ENCODE measurements around the gene RAB40A.
"Not testable (repeated sequence)": the region's sequence is repeated elsewhere in the genome, so short reads cannot be mapped to it uniquely, and the experiment has no call there.

RAB40A gene

DNA sequence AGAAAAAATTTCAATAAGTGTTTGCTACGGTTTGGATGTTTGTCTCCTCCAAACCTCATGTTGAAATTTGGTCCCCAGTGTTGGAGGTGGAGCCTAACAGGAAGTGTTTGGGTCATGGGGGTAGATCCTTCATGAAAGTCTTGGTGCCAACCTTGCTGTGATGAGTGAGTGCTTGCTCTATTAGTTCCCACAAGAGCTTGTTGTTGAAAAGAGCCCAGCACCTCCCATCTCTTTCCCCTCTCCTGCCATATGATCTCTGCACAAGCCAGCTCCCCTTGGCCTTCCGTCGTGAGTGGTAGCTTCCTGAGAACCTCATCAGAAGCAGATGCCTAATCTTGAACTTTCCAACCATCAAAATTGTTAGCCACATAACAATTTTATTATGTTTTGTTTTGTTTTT is 10.3 kb upstream of the RAB40A start:
- DNase-seq (ENCODE audit: extremely low spot score, insufficient read length, low read depth) (no peak), FAIRE-seq (no peak)

DNA sequence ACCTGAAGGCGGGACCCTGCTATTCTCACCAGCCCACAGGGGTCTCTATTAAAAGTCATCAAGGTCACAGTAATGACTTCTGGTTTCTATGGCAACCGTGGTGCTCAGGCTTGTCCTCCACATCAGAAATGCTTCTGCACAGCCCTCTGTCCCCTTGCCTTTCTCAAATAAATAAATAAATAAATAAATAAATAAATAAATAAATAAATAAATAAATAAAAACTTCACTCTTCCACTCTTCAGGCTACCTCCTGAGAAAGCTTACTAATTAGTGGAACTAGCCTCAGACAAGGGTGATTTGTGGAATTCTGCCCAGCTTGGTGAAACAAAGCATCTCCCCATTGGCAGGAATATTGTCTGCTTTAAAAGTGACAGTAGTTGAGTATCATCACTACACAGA is 5.5 kb upstream of the RAB40A start:
- FAIRE-seq (no peak), DNase-seq (ENCODE audit: extremely low spot score, insufficient read length, low read depth) (no peak)

DNA sequence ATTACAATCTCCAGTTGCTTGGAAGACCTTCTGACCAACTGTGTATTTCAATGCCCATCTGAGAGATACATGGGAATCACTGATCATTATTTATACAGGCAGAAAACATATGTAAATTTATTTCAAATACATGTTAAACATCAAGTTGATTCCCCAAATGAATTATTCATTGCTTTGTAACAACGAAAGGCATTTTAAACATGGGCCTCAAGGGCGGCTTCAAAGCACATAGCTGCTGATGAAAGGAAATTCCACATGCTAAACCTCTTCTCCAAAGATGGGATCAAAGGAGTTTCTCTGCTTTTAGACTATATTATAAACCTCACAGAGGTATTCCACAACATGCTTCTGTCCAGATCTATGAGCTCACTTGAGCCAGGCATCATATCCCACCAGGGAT is 4.3 kb upstream of the RAB40A start:
- FAIRE-seq = no peak

DNA sequence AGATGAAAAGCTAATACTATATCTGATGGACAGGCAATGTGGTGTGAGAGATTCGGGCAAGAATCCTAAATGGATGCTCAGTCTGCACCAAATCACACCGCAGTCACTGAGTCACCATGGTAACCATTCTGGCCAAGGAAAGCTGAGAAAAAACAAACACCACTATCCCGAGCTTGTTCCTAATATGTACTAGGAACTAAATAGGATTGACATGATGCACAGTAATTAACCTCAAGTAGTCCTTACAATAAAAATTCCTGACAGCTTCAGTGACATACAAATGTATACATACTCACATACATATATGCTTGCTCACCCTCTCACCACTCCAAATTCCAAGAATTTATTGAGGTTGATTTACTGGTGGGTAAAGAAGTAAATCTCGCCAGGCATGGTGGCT is 1.1 kb upstream of the RAB40A start:
- no peak for FAIRE-seq
- no peak for DNase-seq (ENCODE audit: extremely low spot score, insufficient read length, low read depth)

More for the DNA sequence above, 4.3 kb upstream of the RAB40A start:
- DNase-seq (ENCODE audit: extremely low spot score, insufficient read length, low read depth) = no peak

DNA sequence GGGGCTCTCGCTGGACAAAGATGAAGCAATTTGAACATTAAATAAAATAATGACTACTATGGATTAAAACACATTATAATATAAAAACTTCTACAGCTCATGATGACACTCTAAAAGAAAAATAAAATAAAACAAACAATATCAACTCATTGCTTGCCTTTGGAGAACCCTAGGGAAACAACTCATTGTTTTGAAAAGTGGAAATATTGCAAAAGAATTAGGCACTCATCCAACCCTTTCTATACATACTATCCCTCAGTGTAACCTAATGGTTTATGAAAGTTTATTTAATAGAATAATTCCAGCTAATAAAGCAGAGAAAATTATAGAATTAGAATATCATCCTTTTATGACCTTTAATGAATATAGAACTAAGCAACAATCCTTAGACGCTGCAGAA is 718 bp downstream of the RAB40A start:
- FAIRE-seq (no peak), DNase-seq (ENCODE audit: extremely low spot score, insufficient read length, low read depth) (no peak)

DNA sequence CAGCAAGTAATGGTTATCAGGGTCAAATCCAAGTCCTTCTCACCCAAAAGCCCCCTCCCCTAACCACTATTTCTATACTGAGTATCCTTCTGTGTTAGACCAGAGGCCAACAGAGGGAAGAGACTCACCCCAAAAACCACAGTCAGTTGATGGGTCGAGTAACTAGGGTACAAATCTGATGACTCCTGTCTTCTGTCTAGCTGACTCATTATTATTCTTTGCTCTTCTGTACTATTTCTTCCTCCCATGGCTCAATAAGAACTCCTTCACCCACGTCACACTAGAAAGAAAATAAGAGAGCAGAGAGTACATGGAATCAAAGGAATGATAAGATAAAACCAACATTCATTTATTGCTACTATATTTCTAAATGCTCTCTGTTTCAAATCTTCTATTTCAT is 2.0 kb downstream of the RAB40A start:
- DNase-seq (ENCODE audit: extremely low spot score, insufficient read length, low read depth) (no peak), FAIRE-seq (no peak)

DNA sequence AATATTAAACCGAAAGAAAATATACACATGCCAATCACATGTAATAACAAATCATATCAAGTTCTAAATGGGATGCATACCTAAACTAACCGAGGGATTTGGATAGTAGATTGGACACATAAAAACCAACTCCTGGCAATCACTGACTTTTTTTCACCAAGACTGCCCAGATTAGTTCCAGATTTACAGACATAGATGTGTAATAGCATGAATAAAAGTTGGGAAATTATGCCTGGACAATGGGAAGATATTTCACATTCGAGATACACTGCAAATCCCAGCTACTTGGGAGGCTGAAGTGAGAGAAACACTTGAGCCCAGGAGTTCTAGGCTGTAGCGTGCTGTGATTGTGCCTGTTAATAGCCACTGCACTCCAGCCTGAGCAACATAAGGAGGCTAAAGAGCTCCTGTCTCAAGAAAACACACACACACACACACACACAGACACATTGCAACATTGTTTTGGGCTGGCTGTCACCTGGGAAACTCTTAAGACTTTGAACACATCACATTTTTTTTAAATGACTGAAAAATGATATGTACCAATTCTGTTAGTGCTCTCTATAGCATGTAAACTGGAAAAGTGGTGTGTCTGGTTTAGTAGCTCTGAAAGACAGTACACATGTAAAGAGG is 5.7 kb downstream of the RAB40A start:
- no peak for FAIRE-seq
- DNase-seq (ENCODE audit: extremely low spot score, insufficient read length, low read depth) = no peak

DNA sequence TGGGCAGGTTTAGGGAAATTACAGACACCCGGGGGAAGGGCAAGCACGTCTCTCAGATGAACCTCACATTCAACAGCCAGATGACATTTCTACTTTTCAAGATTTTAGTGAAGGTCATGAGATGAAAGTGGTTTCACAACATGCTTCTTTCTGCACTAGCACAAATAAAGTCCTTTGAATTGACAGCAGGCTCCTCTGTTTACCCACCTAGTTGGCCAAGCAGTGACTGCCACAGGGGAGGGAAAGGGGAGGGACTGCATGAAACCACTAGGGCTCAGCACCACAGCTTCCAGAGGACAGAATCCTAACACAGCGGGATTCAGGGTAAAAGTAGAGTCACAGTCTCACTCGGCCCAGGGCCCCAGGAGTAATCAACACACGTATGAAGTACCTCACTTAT is 6.2 kb downstream of the RAB40A start:
- FAIRE-seq = no peak
- DNase-seq (ENCODE audit: extremely low spot score, insufficient read length, low read depth) = no peak

DNA sequence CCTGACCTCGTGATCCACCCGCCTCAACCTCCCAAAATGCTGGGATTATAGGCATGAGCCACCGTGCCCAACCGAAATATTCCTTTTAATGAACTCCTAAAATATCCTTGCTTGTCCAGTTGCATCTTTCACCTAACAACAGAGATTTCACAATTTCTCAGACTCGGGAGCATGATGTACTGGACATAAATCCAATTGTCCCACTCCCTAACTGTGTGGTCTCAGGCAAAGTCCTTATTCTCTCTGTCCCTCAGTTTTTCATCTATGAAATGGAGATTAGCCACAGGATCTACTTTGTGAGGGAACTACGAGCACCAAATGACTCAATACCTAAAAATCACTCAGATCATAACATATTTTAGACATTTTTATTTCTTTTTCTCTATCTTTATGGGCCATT is 9.3 kb downstream of the RAB40A start:
- no peak for DNase-seq (ENCODE audit: extremely low spot score, insufficient read length, low read depth)
- FAIRE-seq = no peak

DNA sequence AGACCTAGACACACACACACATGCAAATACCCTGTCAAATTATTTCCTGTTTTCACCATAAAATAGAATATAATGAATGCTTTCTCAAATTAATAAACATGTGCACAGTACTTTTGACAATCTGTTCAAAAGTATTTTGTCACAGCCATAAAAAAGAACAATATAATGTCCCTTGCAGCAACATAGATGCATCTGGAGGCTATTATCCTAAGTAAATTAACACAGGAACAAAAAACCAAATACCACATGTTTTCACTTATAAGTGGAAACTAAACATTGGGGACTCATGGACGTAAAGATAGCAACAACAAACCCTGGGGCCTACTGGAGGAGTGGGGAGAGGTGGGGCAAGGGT is 15.5 kb downstream of the RAB40A start:
- FAIRE-seq (no peak), DNase-seq (ENCODE audit: extremely low spot score, insufficient read length, low read depth) (no peak)

DNA sequence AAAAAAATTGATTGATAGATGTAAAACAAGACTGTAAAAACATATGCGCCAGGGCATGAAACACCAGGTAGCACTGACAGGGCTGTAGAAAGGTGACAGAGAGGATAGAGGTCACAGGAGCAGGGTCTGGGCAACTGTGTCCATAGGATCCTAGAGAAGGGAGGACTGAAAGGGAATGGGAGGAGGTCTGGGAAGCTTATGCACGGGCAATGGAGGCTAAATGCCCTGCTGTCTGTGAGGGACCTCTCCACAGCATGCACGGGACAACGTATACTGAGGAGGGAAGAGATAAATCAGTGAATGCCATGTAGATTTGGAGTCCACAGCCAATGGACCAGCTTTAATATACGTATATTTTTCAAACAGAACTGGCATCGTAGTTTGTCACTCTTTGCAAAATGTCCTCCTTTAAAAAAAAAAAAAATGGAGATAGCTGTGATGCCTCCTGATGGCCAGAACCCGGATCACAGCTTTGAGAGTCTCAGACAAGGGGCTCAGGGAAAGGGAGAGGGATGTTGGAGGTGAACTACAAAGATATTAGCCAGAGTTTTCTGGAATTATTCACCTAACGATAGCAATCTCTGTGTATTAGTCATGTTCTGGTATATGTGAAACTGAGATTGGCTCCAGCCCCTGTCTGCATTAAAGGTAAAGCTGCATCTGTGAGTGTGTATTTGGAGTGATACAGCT is 16.0 kb downstream of the RAB40A start:
- DNase-seq (ENCODE audit: extremely low spot score, insufficient read length, low read depth) = no peak
- no peak for FAIRE-seq

DNA sequence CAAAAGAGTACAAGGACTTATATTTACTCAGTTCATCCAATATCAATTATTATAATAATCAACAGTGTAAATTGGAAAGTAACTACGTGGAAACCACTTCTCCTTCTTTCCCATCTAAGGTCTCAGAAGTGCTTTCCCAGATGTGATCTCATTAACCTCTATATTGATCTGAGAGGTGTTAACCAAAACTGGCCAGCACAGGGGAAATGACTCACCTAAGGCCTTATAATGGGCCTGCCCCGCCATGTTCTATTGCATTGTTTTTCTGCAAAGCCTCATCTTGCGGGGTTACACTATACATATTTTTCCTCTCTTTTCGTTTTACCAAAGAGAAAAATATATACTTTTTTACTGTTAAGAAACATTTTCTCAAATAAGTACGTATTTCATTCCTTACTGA is 20.5 kb downstream of the RAB40A start:
- FAIRE-seq (no peak), DNase-seq (ENCODE audit: extremely low spot score, insufficient read length, low read depth) (no peak)

DNA sequence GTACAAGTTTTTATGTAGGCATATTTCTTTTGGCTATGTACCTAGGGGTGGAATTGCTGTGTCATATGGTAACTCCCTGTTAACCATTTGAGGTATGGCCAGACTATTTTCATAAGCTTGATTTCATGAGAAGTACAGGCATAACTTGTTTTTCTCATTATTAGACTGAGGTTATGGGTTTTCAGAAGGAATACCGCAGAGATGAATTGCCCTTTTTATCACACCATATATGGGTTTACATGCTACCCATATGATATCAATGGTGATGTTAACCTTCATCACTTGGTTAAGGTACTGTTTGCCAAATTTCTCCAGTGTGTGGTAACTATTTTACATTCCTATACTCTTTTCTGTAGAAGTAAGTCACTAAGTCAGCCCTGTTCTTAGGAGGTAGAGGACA is 23.5 kb downstream of the RAB40A start:
- FAIRE-seq = no peak
- DNase-seq (ENCODE audit: extremely low spot score, insufficient read length, low read depth) = no peak

DNA sequence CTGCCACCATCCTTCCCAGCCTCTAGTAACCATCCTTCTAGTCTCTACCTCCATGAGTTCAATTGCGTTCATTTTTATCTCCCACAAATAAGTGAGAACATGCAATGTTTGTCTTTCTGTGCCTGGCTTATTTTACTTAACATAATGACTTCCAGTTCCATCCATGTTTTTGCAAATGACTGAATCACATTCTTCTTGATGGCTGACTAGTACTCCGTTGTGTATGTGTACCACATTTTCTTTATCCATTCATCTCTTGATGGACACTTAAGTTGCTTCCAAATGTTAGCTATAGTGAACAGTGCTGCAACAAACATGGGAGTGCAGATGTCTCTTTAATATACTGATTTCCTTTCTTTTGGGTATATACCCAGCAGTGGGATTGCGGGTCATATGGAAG is 25.7 kb downstream of the RAB40A start:
- not testable (repeated sequence) for FAIRE-seq; DNase-seq (ENCODE audit: extremely low spot score, insufficient read length, low read depth)

DNA sequence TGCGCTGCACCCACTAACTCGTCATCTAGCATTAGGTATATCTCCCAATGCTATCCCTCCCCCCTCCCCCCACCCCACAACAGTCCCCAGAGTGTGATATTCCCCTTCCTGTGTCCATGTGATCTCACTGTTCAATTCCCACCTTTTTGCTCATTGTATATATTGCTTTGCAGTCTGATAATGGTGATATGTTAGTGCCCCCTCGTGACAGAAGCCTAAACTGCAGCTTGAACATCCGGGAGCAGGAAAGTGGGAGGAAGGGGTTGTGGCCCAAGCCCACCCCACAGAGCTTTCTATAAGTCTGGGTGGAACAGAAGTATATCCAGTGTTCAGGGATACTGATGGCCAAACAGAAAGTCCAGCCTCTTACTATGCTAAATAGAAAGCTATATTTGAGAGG is 29.6 kb downstream of the RAB40A start:
- DNase-seq (ENCODE audit: extremely low spot score, insufficient read length, low read depth); FAIRE-seq: not testable (repeated sequence)

DNA sequence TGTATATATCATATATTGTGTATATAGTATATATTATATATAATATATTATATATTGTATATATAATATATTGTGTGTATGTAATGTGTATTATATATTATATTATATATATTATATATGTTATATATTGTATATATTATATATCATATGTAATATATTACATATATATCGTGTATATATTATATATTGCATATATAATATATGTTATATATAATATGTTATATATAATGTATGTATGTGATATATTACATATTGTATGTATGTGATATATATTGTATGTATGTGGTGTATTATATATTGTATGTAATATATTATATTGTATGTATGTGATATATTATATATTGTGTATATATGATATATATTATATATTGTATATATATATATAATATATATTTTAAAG is 30.5 kb downstream of the RAB40A start:
- FAIRE-seq (no peak), DNase-seq (ENCODE audit: extremely low spot score, insufficient read length, low read depth) (no peak)

DNA sequence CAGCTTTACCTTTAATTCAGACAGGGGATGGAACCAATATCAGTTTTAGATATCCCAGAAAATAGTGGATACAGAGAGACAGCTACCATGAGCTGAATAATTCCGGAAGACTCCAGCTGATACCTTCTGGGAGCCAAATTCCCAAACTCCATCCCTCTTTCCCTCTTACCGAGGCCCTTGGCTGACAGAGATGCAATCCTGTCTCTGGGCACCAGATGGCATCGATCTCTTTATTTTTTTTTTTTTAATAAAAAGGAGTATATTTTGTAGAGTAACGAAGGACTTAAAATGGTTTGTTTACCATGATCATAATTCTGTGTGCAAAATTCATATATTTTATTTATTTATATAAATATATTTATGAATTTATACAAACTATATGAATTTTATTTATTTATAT is 31.0 kb downstream of the RAB40A start:
- no peak for DNase-seq (ENCODE audit: extremely low spot score, insufficient read length, low read depth)
- FAIRE-seq = no peak

DNA sequence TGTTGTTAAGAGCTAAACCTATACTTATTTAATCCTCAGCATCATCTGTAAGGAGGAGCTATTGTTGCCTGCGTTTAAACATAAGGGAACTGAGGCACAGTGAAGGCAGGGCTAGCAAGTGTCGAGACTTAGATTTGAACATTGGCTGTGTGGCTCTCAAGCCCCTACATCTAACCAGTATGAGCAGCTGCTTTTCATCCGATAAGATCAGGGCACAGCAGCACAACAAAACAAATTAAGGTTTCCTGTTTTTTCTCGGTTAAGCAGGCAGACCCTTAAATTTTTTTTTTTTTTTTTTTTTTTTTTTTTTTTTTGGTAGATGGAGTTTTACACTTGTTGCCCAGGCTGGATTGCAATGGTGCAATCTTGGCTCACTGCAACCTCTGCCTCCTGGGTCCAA is 35.6 kb downstream of the RAB40A start:
- DNase-seq (ENCODE audit: extremely low spot score, insufficient read length, low read depth) = no peak
- no peak for FAIRE-seq

DNA sequence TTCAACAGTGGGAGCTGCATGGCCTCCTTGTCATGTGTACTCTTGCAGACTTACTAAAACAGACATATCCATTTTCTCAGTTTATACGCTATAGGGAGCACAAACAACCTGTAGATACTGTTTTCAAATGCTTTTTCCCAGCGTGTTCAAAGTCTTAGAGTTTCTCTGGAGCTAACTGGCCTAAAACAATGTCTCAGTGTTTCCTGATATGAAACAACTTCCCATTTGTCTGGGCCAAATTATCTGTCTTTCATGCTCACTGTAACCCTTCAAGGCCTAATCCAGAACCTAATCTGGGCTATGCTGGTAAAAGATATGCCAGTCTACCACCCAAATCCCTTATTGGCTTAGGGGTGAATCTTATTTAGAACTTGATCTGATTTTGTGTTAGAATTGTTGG is 38.8 kb downstream of the RAB40A start:
- FAIRE-seq = no peak
- DNase-seq (ENCODE audit: extremely low spot score, insufficient read length, low read depth) = no peak

DNA sequence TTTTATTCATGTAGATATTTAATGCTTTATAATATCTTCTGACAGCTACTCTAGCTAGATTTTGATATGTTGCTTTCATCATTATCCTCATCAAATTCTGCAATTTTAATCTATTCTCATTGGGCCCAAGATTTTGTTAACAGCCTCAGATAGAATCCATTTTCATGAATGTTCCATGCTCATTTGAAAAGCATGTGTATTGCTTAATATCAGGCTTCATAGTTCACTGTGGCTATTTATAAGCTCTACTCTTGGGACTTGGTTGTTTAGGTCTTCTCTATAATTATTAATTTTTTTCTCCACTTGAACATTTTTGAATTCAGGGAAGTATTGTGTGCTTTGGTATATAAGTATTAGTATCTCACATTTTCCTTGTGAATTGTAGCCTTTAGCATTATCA is 41.8 kb downstream of the RAB40A start:
- FAIRE-seq = no peak
- no peak for DNase-seq (ENCODE audit: extremely low spot score, insufficient read length, low read depth)

DNA sequence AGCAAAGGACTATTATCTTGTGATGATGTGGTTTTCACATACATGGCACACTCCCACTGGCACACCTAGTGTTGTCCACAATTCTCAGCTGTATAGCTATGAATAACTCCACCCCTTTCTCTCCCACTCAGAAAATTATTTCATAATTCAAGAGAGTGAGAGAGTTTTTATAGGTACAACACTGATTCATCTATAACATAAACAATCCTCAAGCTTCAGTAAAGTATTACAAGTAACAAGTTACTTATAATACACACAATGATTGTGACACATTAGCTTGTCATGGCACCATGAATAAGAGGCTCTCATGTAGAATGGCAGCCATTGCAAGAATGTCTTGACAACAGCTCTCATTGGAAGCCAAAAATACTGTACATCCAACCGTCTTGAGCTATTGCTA is 43.9 kb downstream of the RAB40A start:
- DNase-seq (ENCODE audit: extremely low spot score, insufficient read length, low read depth) = no peak
- FAIRE-seq = no peak

DNA sequence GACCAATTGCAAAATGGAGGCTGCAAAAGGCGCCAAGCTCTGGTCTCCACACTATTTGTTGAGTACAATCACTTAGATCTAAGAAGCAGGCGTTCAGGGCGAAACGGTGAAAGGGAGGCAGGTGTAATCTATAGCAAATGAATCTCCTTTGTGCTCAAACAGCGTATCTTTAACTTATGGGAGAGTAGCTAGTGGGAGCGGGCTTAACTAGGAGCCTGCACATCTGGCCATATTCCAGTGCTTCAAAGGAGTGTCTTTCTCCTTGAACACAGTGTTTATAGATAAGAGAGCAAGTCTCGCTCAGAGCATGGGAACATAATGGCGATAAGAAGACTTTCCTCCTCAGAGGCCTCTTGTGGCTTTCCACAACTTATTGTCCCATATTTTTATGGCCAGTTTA is 49.3 kb downstream of the RAB40A start:
- FAIRE-seq; DNase-seq (ENCODE audit: extremely low spot score, insufficient read length, low read depth): not testable (repeated sequence)
